Omental fat pad (tissue), 4 donors: ENCODE data around the gene TST. TPM values are rescaled to one million over a fixed set of nuclear protein-coding genes. Genes with fewer than 3 reads are reported as not detected.

ENCODE experiments used
- ATAC-seq: fragments of 150-250 bp; one replicate; pipeline ENCODE4 v1.9.1; 2016; ENCODE audit warnings: mild to moderate bottlenecking, moderate library complexity; ENCODE audit not compliant: low FRiP score
- DNase-seq: peaks from one replicate; pipeline ENCODE4 v3.0.0-alpha.2; 2019; ENCODE audit warnings: low spot score
- total RNA-seq, 4 donors: library from RNA; depleted of rRNA; stranded (reverse); fragments of >200 nt; gene quantifications; one replicate each; pipeline ENCODE4 v1.1.0, GENCODE V29; 2016
- TF ChIP-seq, protein P1 (sequence below), 3 donors: fragments of 450-650 bp; IDR thresholded peaks; one replicate each; pipeline ENCODE4 v1.5.1; 2016 to 2017; ENCODE audit warnings: antibody characterized with exemption in 3 of 3, mild to moderate bottlenecking in 3 of 3, moderate library complexity in 2 of 3

TST gene
- total RNA-seq, 4 donors from 2014 or later: 45.4 to 141 (median 78.0) TPM

DNA sequence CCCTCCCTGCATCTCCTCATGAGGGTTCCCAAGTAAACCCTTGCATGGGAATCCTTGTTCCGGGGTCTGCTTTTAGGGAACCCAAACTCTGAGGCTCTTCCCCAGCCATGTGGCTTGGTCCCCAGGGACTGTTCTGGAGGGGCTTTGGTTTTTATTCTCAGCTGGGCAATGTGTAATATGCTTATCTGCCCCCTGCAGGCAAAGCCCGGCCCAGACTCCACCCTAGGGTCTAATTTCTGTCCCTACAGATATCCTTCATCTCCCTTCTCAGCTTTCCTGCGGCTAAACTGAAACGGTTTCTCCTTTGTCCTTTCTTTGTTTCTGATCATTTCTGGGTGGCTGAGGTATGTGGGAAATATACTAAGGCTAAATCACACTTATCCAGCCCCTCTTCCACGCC, 37.1 kb downstream of the TST start:
- no peak for ATAC-seq
- no peak for DNase-seq
- TF ChIP-seq, protein P1, sequence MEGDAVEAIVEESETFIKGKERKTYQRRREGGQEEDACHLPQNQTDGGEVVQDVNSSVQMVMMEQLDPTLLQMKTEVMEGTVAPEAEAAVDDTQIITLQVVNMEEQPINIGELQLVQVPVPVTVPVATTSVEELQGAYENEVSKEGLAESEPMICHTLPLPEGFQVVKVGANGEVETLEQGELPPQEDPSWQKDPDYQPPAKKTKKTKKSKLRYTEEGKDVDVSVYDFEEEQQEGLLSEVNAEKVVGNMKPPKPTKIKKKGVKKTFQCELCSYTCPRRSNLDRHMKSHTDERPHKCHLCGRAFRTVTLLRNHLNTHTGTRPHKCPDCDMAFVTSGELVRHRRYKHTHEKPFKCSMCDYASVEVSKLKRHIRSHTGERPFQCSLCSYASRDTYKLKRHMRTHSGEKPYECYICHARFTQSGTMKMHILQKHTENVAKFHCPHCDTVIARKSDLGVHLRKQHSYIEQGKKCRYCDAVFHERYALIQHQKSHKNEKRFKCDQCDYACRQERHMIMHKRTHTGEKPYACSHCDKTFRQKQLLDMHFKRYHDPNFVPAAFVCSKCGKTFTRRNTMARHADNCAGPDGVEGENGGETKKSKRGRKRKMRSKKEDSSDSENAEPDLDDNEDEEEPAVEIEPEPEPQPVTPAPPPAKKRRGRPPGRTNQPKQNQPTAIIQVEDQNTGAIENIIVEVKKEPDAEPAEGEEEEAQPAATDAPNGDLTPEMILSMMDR (IDR thresholded peaks at IDR 0.05): no peak

DNA sequence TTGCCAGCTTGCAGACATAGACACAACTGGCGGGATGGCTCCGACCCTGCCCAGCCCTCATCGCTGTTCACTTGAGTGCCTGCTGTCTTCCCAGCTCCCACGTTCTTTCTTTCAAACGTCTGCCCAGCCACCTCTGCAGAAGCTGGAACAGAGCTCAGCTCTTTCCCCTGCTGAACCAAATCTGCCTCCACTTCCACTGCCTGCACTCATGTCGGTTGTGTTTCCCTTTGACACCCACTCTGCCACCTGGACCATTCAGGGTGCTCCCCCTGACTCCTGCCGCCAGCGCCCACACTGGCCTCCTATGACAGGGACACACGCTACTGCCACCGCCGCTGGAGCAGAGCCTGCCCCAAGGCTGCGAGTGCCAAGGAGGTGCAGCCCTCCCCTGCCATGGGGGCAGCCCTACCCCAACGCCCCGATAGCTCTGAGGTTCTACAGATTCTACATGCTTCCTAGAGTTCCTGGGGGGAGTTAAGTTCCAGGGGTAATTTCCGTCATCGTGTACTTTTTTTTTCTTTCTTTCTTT, 37.9 kb downstream of the TST start:
- DNase-seq (no peak), ATAC-seq (no peak)
- TF ChIP-seq, protein P1 (IDR thresholded peaks at IDR 0.05): no peak

DNA sequence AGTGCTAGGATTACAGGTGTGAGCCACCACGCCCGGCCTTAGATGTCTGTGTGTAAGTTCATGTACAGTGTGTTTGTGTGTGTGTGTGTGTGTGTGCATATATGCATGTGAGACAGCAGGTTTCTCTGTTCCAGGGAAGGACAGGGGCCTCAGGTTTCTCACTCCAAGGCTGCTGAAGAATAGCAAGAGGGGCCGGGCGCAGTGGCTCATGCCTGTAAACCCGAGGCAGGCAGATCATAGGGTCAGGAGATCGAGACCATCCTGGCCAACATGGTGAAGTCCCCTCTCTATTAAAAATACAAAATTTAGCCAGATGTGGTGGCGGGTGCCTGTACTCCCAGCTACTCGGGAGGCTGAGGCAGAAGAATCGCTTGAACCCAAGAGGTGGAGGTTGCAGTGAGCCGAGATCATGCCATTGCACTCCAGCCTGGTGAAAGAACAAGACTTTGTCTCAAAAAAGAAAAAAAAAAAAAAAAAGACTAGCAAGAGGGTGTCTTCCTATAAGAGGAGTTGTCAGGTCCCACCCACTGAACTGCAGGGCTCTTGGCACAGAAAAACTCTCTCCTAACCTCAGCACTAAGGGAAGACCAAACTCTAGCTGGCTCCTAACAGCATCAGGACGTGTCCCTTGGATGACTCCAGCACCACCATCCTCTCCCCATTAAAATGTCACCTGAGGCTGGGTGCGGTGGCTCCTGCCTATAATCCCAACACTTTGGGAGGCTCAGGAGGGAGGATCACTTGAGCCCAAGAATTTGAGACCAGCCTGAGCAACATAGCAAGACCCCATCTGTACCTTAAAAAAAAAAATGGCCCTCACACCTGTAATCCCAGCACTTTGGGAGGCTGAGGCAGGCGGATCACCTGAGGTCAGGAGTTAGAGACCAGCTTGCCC, 40.0 kb downstream of the TST start:
- ATAC-seq (no peak), DNase-seq (no peak)
- TF ChIP-seq, protein P1 (IDR thresholded peaks at IDR 0.05): no peak

DNA sequence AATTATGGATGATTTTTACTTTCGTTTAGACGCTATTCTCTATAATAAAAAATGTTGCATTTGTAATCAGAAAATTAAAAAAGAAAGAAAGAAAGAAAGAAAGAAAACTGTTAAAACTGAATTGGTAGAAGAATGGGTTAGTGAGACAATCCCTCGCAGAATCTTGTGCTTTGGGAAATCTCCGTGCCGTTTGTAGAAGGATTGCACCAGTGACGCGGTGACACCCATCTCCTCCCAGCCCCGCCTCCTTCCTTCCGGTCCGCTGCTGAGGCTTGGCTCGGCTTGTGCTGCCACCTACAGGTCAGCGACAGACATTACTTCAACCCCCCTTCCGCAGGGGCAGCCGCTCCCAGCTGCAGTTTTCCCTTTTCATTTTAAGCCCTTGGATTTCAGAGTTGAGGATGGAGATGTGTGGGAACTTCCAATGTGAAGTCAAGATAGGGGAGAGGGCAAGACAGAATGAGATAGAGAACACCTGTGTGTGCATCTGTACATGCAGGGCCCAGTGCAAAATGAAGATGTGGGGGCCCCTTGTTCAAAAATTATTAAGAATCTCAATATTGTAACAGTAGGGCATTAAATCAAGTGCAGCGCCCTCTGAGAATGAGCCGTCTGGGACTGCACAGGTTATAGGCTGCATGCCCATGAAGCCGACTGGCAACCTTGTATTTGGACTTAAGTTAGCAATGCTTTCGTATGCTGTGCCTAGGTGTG, 41.1 kb downstream of the TST start:
- DNase-seq (peak; percentile 84), ATAC-seq (peak; percentile 87)
- TF ChIP-seq, protein P1 (IDR thresholded peaks at IDR 0.05): peak in 2 of 3 donors; percentile 58 to 73

DNA sequence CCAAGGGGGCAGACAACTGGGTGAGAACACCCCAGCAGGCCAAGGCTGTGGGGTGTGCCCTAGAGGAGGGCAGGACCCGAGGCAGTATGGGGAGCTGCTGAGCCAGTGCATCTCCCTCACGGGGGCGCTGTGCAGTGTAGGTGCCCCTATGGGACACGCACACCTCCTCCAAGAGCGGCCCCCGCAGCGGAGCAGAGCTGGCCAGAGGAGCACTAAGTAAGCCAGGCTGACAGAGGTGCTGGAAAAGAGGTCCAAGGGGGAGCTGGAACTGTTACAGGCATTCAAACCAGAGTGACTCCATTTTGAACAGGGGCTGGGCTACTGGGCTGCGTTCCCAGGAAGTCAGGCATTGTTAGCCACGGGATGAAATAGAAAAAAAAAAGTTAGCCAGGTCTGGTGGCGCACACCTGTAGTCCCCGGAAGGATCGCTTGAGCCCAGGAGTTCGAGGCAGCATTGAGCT, 41.8 kb downstream of the TST start:
- TF ChIP-seq, protein P1 (IDR thresholded peaks at IDR 0.05): no peak
- DNase-seq: no peak
- ATAC-seq: peak; percentile 33

DNA sequence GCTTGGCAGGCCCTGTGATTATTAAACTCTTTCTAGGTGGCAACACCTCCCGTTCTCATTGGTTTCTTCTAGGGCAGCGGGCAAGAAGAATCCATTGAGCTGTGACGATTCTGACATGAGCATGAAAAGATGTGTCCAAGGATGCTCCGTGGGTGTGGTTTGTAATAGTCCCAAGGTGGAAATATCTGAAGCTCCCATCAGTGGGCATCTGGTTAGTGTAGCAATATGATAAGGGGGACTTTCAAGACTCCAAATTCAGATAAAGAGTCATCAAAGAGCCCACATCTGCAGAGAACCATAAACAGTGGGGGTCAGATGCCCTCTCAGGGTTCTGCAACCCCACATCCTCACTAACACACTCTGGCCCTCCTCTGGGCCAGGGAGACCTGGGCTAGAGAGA, 42.6 kb downstream of the TST start:
- TF ChIP-seq, protein P1 (IDR thresholded peaks at IDR 0.05): no peak
- DNase-seq: no peak
- no peak for ATAC-seq
